Pancreas (tissue), 10 donors: Measurements from ENCODE around the gene RAB1B. TPM values are rescaled to one million over a fixed set of nuclear protein-coding genes. Genes with fewer than 3 reads are reported as not detected.

Source experiments
- ATAC-seq, 4 donors: fragments of 200-7000 bp; cut with Tn5 transposase; one replicate each; pipeline versions ENCODE4 v1.8.0 to v1.9.1; 2020; ENCODE audit warnings: mild to moderate bottlenecking in 4 of 4, moderate library complexity in 4 of 4
- DNase-seq, 6 donors: peaks; one replicate each; pipeline ENCODE4 v3.0.0-alpha.2; 2020
- FAIRE-seq: peaks from 2 replicates; lab custom pipeline; 2012; peaks lifted over from hg19 to GRCh38; lab: Jason Lieb, UNC
- H3K27ac ChIP-seq, 4 donors: fragments of 200-600 bp; sonication (generic); 1 replicate in 3 of 4; 2 replicates in 1 of 4; pipeline versions ENCODE4 v1.5.0 to v1.8.0; 2020
- H3K27me3 ChIP-seq, 4 donors: fragments of 200-600 bp; one replicate each; pipeline ENCODE4 v1.8.0; 2021
- H3K36me3 ChIP-seq, 3 donors: fragments of 200-600 bp; sonication (generic) in 1 of 3; one replicate each; pipeline versions ENCODE4 v1.5.0 to v1.8.0; 2020 to 2021
- H3K4me1 ChIP-seq, 3 donors: fragments of 200-600 bp; one replicate each; pipeline ENCODE4 v1.8.0; 2021
- H3K4me3 ChIP-seq, 4 donors: fragments of 200-600 bp; sonication (generic) in 2 of 4; one replicate each; pipeline versions ENCODE4 v1.5.0 to v1.8.0; 2020 to 2021
- H3K9me3 ChIP-seq, 4 donors: fragments of 200-600 bp; one replicate each; pipeline ENCODE4 v1.8.0; 2021
- CTCF ChIP-seq, 4 donors: fragments of 200-600 bp; sonication (generic) in 3 of 4; IDR thresholded peaks; one replicate each; pipeline versions ENCODE4 v1.5.0 to v1.8.0; 2021; ENCODE audit warnings: antibody characterized with exemption in 4 of 4
- WGBS, 2 donors: extraction: QIAGEN DNeasy Blood & Tissue Kit; methylation state at CpG; one replicate each; pipeline ENCODE4 v1.1.7; 2013; 5-methylcytosine and 5-hydroxymethylcytosine counted together
- intact Hi-C, 3 donors: fragments of 100-400 bp; cut with DNase I; formaldehyde crosslinking; loops; one replicate each; pipeline versions ENCODE4 v1.11.1 to v1.14.2; 2022
- polyA plus RNA-seq, 2 donors: library from polyadenylated mRNA; stranded (reverse); fragments of 200-250 nt; gene quantifications; one replicate each; pipeline ENCODE4 v1.2.3, GENCODE V29; 2013
- total RNA-seq, 6 donors: library from RNA; stranded (reverse); fragmentation: NEBNext Ultra II Directional in 4 of 6; extraction: Animal tissue kit (Norgen Biotek cat#: 25700) in 4 of 6; gene quantifications; one replicate each; pipeline versions ENCODE4 v1.2.1 to v1.2.4, GENCODE V29; 2021 to 2023
- donor health status: healthy with polysubstance abuse.
- donor health status: DM: no; HTN: no; CAD: no; lungs with moderate emphysema.
- donor health status: DM: no; HTN: no; CAD: no.
- donor health status: control.
- donor health status: control.
- donor health status: Bipolar disorder and iron deficiency.
- donor health status: DM: yes; HTN: yes; CAD: no.
- donor health status: DM: no; HTN: no; CAD: no.
- donor health status: DM: no; HTN: no; CAD: no.
- donor health status: DM: yes; HTN: yes; CAD: no.

The RAB1B gene
- total and polyA plus RNA-seq, 8 donors, result 36.8 to 96.2 (median 55.1) TPM

- Histone ChIP-seq H3K27me3 (no peaks in the 10 kb centered on the region), H3K36me3 (peaks cover 0 to 41% (median 3%) of the 10 kb centered on the region in 3 donors), H3K4me3 (no peak overlapping the region), H3K4me1 (no peaks in the 10 kb centered on the region), H3K27ac (no peak overlapping the region), H3K9me3 (no peaks in the 10 kb centered on the region)
- WGBS, 2 donors, result 92% methylated on average over 14 of the region's 14 CpGs
- ATAC-seq, result no peak
- intact Hi-C loops, result no loop called here
- no peak for DNase-seq
- no peak for TF ChIP-seq CTCF (IDR thresholded peaks at IDR 0.05)
- no peak for FAIRE-seq
Observed at GRCh38 chr11:66230978-66231377, 37.5 kb upstream of the RAB1B start.

DNA sequence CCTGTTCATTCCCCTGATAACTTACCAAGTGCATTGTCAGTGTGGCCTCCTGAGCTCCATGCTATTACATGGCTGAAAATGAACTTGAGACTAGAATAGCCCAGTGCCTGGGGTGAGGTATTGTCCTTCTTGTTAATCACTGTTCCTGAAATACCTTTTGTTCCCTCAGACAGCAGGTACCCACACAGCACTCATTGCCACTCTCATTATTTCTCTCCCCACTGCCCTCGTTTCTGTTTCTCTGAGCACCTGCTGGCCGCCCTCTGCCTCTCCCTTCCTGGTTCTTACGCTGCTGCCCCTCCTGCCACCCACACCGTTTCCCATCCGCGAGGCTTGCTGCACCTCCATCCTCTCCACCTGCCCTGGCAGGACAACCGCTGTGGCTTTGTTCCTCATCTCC is 36.9 kb upstream of the RAB1B start:
- Histone ChIP-seq H3K4me1 (no peaks in the 10 kb centered on the region), H3K4me3 (no peak overlapping the region), H3K27me3 (no peaks in the 10 kb centered on the region), H3K27ac (no peak overlapping the region), H3K9me3 (no peaks in the 10 kb centered on the region), H3K36me3 (peaks cover 0 to 41% (median 3%) of the 10 kb centered on the region in 3 donors)
- ATAC-seq (no peak), FAIRE-seq (no peak), DNase-seq (no peak)
- no peak for TF ChIP-seq CTCF (IDR thresholded peaks at IDR 0.05)
- intact Hi-C loops, result no loop called here
- 92 to 93% methylated on average over 7 of the region's 7 CpGs for WGBS, 2 donors

- FAIRE-seq (no peak), DNase-seq (no peak), ATAC-seq (no peak)
- peaks cover 0 to 41% (median 3%) of the 10 kb centered on the region in 3 donors for H3K36me3 ChIP-seq
- no peak overlapping the region for H3K4me3 ChIP-seq
- WGBS, 2 donors, result 90 to 93% methylated on average over 11 of the region's 11 CpGs
- TF ChIP-seq CTCF (IDR thresholded peaks at IDR 0.05), result no peak
- intact Hi-C loops, result no loop called here
- H3K4me1 ChIP-seq, result no peaks in the 10 kb centered on the region
- no peaks in the 10 kb centered on the region for H3K27me3 ChIP-seq
- no peak overlapping the region for H3K27ac ChIP-seq
- H3K9me3 ChIP-seq, result no peaks in the 10 kb centered on the region
Observed at GRCh38 chr11:66232769-66233168, 35.7 kb upstream of the RAB1B start.

DNA sequence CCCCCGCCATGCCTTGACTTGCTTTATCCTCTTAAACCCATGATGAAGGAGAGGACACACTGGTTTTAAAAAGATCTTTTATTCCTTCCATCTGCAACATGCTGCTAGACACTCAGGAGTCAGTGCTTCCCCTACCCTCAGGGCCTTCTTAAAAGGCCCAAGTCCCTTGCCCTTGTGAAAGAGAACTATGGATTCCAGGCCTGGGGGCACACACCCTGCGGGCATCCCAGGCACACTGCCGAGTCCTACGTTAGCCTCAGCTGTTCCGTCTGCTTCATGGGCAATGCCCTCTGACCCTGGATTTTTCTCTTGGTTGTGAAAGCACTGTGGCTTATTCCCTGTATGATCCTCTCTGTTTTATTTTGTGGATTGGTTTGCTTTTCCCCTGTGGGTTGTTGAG is 35.1 kb upstream of the RAB1B start:
- H3K36me3 ChIP-seq, result peaks cover 0 to 41% (median 3%) of the 10 kb centered on the region in 3 donors
- H3K27me3 ChIP-seq, result no peaks in the 10 kb centered on the region
- FAIRE-seq, result no peak
- intact Hi-C loops, result no loop called here
- no peak for ATAC-seq
- H3K9me3 ChIP-seq, result no peaks in the 10 kb centered on the region
- TF ChIP-seq CTCF (IDR thresholded peaks at IDR 0.05), result no peak
- H3K4me3 ChIP-seq, result no peak overlapping the region
- DNase-seq, result no peak
- no peaks in the 10 kb centered on the region for H3K4me1 ChIP-seq
- WGBS, 2 donors, result 92 to 93% methylated on average over 5 of the region's 5 CpGs
- H3K27ac ChIP-seq, result no peak overlapping the region

DNA sequence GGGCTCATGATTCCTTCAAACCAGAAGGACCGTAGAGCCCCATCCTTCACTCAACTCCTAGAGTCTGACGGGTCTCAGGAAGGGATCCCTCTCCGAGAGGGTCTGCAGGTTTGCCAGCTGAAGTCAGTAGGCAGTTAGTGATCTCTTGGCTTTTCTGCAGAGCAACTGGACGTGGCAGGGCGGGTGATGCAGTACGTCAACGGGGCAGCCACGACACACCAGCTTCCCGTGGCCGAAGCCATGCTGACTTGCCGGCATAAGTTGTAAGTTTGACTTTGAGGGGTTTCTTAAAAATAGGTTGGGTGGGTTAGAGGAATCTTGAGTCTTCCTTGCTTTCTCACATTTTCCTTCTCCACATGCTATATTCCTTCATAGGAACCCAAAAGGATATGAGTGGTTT is 33.3 kb upstream of the RAB1B start:
- Histone ChIP-seq H3K4me1 (no peaks in the 10 kb centered on the region), H3K9me3 (no peaks in the 10 kb centered on the region), H3K27me3 (no peaks in the 10 kb centered on the region), H3K36me3 (peaks cover 0 to 54% (median 10%) of the 10 kb centered on the region in 3 donors), H3K27ac (no peak overlapping the region), H3K4me3 (no peak overlapping the region)
- no peak for TF ChIP-seq CTCF (IDR thresholded peaks at IDR 0.05)
- FAIRE-seq (no peak), ATAC-seq (no peak), DNase-seq (no peak)
- intact Hi-C loops, result no loop called here
- WGBS, 2 donors, result 91 to 95% methylated on average over 11 of the region's 11 CpGs
